Loucy (cell line): ENCODE measurements around the gene TGFB2.

Experiments used
- CTCF ChIP-seq: fragments of 200-600 bp; sonication (generic); conservative IDR thresholded peaks from 2 replicates; pipeline ENCODE4 v1.5.1; 2014; ENCODE audit warnings: mild to moderate bottlenecking, antibody characterized with exemption, low read length
- EZH2phosphoT487 ChIP-seq: fragments of 200-600 bp; IDR thresholded peaks from 2 replicates; pipeline ENCODE4 v1.6.1; 2018; ENCODE audit warnings: antibody characterized with exemption, mild to moderate bottlenecking, moderate library complexity, borderline replicate concordance

GRCh38 chr1:218395916-218396315, 50.8 kb downstream of the TGFB2 start:
- TF ChIP-seq EZH2phosphoT487, result no peak
- TF ChIP-seq CTCF, result no peak
